ENCODE data around the gene HOXA7. TPM values are rescaled to one million over a fixed set of nuclear protein-coding genes. Genes with fewer than 3 reads are reported as not detected.

HOXA7 gene
- total RNA-seq, 1 donor = 0.10 TPM

GRCh38 chr7:27106181-27106900, 50.1 kb downstream of the HOXA7 start:
- peaks cover 44% of the 10 kb centered on the region for H3K27me3 ChIP-seq (ENCODE audit: insufficient read depth, low read length)
- H3K4me1 ChIP-seq (ENCODE audit: insufficient read depth, low read length) = peaks cover 15% of the 10 kb centered on the region
- no peak overlapping the region for H3K4me3 ChIP-seq (ENCODE audit: low read length)

GRCh38 chr7:27105301-27106031, 51.0 kb downstream of the HOXA7 start:
- no peaks in the 10 kb centered on the region for H3K9me3 ChIP-seq (ENCODE audit: low read depth, low read length)
- peaks cover 15% of the 10 kb centered on the region for H3K4me1 ChIP-seq (ENCODE audit: insufficient read depth, low read length)
- peaks cover 52% of the 10 kb centered on the region for H3K27me3 ChIP-seq (ENCODE audit: insufficient read depth, low read length)
- H3K4me3 ChIP-seq (ENCODE audit: low read length) = no peak overlapping the region

More at GRCh38 chr7:27106181-27106900, 50.1 kb downstream of the HOXA7 start:
- H3K9me3 ChIP-seq (ENCODE audit: low read depth, low read length) = no peaks in the 10 kb centered on the region

- peaks cover 62% of the 10 kb centered on the region for H3K27me3 ChIP-seq (ENCODE audit: insufficient read depth, low read length)
- no peak overlapping the region for H3K4me3 ChIP-seq (ENCODE audit: low read length)
- H3K4me1 ChIP-seq (ENCODE audit: insufficient read depth, low read length) = peaks cover 15% of the 10 kb centered on the region
- H3K9me3 ChIP-seq (ENCODE audit: low read depth, low read length) = no peaks in the 10 kb centered on the region
Measured at GRCh38 chr7:27104341-27105058, 52.0 kb downstream of the HOXA7 start.

Other genes starting within 250 kb of the HOXA7 start
- 0.42 TPM for gene HOXA1, start 60.7 kb downstream of the HOXA7 start, total RNA-seq
- gene HOXA2, start 54.0 kb downstream of the HOXA7 start, total RNA-seq = 0.10 TPM
- not detected for gene HOXA4, start 25.9 kb downstream of the HOXA7 start, total RNA-seq
- 3.0 TPM for gene HOXA5, start 13.0 kb downstream of the HOXA7 start, total RNA-seq
- not detected for gene HOXA6, start 8.9 kb downstream of the HOXA7 start, total RNA-seq
- under 0.01 TPM for gene HOXA3, start 4.1 kb downstream of the HOXA7 start, total RNA-seq
- 0.52 TPM for gene HOXA9, start 8.9 kb upstream of the HOXA7 start, total RNA-seq
- 0.63 TPM for gene HOXA10, start 17.6 kb upstream of the HOXA7 start, total RNA-seq
- not detected for gene HOXA11, start 28.6 kb upstream of the HOXA7 start, total RNA-seq
- gene HOXA13, start 43.4 kb upstream of the HOXA7 start, total RNA-seq = under 0.01 TPM
- not detected for gene EVX1, start 86.1 kb upstream of the HOXA7 start, total RNA-seq